CD4-positive, alpha-beta memory T cell (primary cell): ENCODE data around the gene CYP2S1. TPM values are rescaled to one million over a fixed set of nuclear protein-coding genes. Genes with fewer than 3 reads are reported as not detected.
A peak's percentile ranks its signal among the peaks of the same experiment; 100 is the strongest.
"Not testable (repeated sequence)": the region's sequence is repeated elsewhere in the genome, so short reads cannot be mapped to it uniquely, and the experiment has no call there.

Experiments
- CTCF ChIA-PET: fragments of 350-600 bp; sonication (Branson Sonifier 250); formaldehyde crosslinking; loops from one replicate; lab custom pipeline; 2021; ENCODE audit warnings: inconsistent platforms; ENCODE audit not compliant: partially characterized antibody; lab: Charles Lee
- POLR2A ChIA-PET: fragments of 350-600 bp; sonication (Branson Sonifier 250); formaldehyde crosslinking; loops from one replicate; lab custom pipeline; 2021; ENCODE audit not compliant: partially characterized antibody; lab: Charles Lee
- DNase-seq, 5 donors: peaks; one replicate each; pipeline versions ENCODE4 v3.0.0 to v3.0.0-alpha.2; 2020 to 2022; ENCODE audit warnings: mixed read lengths in 1 of 5
- H3K27ac ChIP-seq: one replicate; pipeline ENCODE4 v1.7.0; 2013; ENCODE audit warnings: low read depth, low read length
- H3K27me3 ChIP-seq: 2 replicates; pipeline ENCODE4 v1.7.0; 2013; ENCODE audit warnings: mild to moderate bottlenecking, low read length, moderate library complexity; ENCODE audit not compliant: insufficient read depth
- H3K36me3 ChIP-seq: 2 replicates; pipeline ENCODE4 v1.7.0; 2013; ENCODE audit warnings: mild to moderate bottlenecking, low read length, moderate library complexity; ENCODE audit not compliant: insufficient read depth
- H3K4me1 ChIP-seq: 2 replicates; pipeline ENCODE4 v1.7.0; 2013; ENCODE audit warnings: mild to moderate bottlenecking, low read length, moderate library complexity; ENCODE audit not compliant: insufficient read depth
- H3K4me3 ChIP-seq, 2 donors: one replicate each; pipeline ENCODE4 v1.7.0; 2013; ENCODE audit warnings: low read length in 2 of 2, mild to moderate bottlenecking in 1 of 2
- H3K9me3 ChIP-seq, 2 donors: one replicate each; pipeline ENCODE4 v1.7.0; 2013; ENCODE audit warnings: low read length in 2 of 2, control low read depth in 1 of 2; ENCODE audit not compliant: control insufficient read depth in 1 of 2
- H3K27ac Mint-ChIP-seq, 7 donors: one replicate each; pipeline ENCODE4 v1.8.0; 2020 to 2021; ENCODE audit warnings: mixed read lengths in 7 of 7, mild to moderate bottlenecking in 6 of 7, inconsistent platforms in 3 of 7, moderate library complexity in 3 of 7
- H3K27me3 Mint-ChIP-seq, 2 donors: one replicate each; pipeline ENCODE4 v1.8.0; 2020 to 2021; ENCODE audit warnings: mixed read lengths in 2 of 2
- H3K36me3 Mint-ChIP-seq, 2 donors: one replicate each; pipeline ENCODE4 v1.8.0; 2020 to 2021; ENCODE audit warnings: mixed read lengths in 2 of 2, inconsistent platforms in 1 of 2, mild to moderate bottlenecking in 1 of 2
- H3K4me1 Mint-ChIP-seq, 4 donors: one replicate each; pipeline ENCODE4 v1.8.0; 2020 to 2021; ENCODE audit warnings: mixed read lengths in 4 of 4, mild to moderate bottlenecking in 1 of 4
- H3K4me3 Mint-ChIP-seq, 8 donors: one replicate each; pipeline ENCODE4 v1.8.0; 2020 to 2021; ENCODE audit warnings: mixed read lengths in 8 of 8, mild to moderate bottlenecking in 7 of 8, moderate library complexity in 6 of 8, inconsistent platforms in 3 of 8
- H3K9me3 Mint-ChIP-seq, 8 donors: one replicate each; pipeline ENCODE4 v1.8.0; 2020 to 2021; ENCODE audit warnings: mixed read lengths in 8 of 8, mild to moderate bottlenecking in 5 of 8, inconsistent platforms in 3 of 8, moderate library complexity in 1 of 8
- intact Hi-C: fragments of 100-400 bp; cut with micrococcal nuclease; formaldehyde crosslinking; loops from one replicate; pipeline ENCODE4 v1.15.1; 2023
- polyA plus RNA-seq, 2 donors: library from polyadenylated mRNA; unstranded; fragments of 300-500 nt; fragmentation: Illumina TruSeq; gene quantifications; one replicate each; pipeline ENCODE4 v1.2.3, GENCODE V29; 2021
- total RNA-seq, 2 experiments: library from RNA; stranded (reverse); gene quantifications; one replicate each; pipeline ENCODE4 v1.2.3, GENCODE V29; 2021

Gene CYP2S1
- total and polyA plus RNA-seq, 4 experiments from 2014 or later, result 0.15 to 0.28 TPM; not detected in 2

- no peak overlapping the region for H3K27ac Mint-ChIP-seq
- H3K4me3 Mint-ChIP-seq, result no peak overlapping the region
- H3K36me3 ChIP-seq, result no peaks in the 10 kb centered on the region
- no peaks in the 10 kb centered on the region for H3K36me3 Mint-ChIP-seq
- H3K27me3 ChIP-seq, result no peaks in the 10 kb centered on the region
- no peak overlapping the region for H3K27ac ChIP-seq
- H3K9me3 Mint-ChIP-seq, result no peaks in the 10 kb centered on the region
- intact Hi-C loops, result no loop called here
- no peak overlapping the region for H3K4me3 ChIP-seq
- no peak for DNase-seq
- H3K9me3 ChIP-seq, result no peaks in the 10 kb centered on the region
- no peaks in the 10 kb centered on the region for H3K4me1 Mint-ChIP-seq
- ChIA-PET CTCF (interaction anchor here (1.1 kb wide), 1 partner anchor 17 kb away, joined by 3 read pairs; no protein-coding TSS in a partner anchor), POLR2A (no interaction called here)
- no peaks in the 10 kb centered on the region for H3K27me3 Mint-ChIP-seq
- H3K4me1 ChIP-seq, result no peaks in the 10 kb centered on the region
These were observed 31.1 kb upstream of the CYP2S1 start for GRCh38 chr19:41161903-41162302.

DNA sequence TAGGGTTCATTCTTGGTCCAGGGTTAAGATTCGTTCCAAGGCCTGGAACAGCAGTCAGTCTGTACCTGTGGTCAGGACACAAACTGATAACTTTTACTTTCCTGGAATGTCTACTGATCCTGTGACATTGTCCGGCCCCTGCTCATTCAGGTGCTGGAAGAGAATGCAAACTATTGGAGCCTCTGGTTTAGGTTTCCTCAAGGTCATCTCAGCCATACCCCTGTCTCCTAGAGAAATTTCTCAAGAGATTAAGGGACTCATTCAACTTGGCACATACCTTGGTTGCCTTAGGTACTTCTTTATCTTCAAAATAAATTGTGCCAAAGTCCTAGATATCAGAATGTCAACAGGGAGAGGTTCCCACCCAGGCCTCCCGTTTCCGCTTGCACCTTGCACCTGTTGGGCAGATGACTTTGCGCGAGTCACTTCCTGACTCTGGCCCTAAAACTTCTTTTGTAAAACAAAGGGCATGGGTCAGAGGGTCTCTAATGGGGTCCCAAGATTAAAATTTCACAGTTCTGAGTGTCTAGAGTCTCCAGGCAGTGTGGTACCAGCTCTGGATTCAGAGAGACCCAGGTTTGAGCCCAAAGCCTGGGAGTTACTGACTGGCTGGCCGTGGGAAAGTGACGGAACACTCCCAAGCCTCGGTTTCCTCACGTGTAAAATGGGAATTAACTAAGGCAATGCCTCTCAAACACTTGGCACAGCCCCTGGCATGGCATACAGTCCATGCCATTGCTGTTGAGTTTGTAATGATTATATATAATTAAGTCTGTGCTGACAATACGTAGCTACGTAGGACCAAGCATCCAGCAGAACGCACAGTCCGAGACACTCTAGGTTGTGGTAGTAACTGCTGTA, 25.8 kb upstream of the CYP2S1 start:
- ChIA-PET CTCF (no interaction called here), POLR2A (no interaction called here)
- no peak for DNase-seq
- intact Hi-C loops, result no loop called here
- H3K9me3 ChIP-seq, result no peaks in the 10 kb centered on the region
- H3K4me3 Mint-ChIP-seq, result no peak overlapping the region
- H3K27me3 ChIP-seq, result no peaks in the 10 kb centered on the region
- no peaks in the 10 kb centered on the region for H3K36me3 ChIP-seq
- H3K4me1 ChIP-seq, result no peaks in the 10 kb centered on the region
- no peaks in the 10 kb centered on the region for H3K9me3 Mint-ChIP-seq
- no peak overlapping the region for H3K4me3 ChIP-seq
- no peaks in the 10 kb centered on the region for H3K36me3 Mint-ChIP-seq
- H3K27ac Mint-ChIP-seq, result peak overlapping the region in 1 of 7 donors; percentile 4
- peaks cover 0 to 2% of the 10 kb centered on the region in 2 donors for H3K27me3 Mint-ChIP-seq
- no peak overlapping the region for H3K27ac ChIP-seq
- peaks cover 0 to 1% (median 0%) of the 10 kb centered on the region in 4 donors for H3K4me1 Mint-ChIP-seq

- intact Hi-C loops, result no loop called here
- no peaks in the 10 kb centered on the region for H3K9me3 ChIP-seq
- peak overlapping the region in 2 of 7 donors; percentile 9 to 32 for H3K27ac Mint-ChIP-seq
- H3K4me3 Mint-ChIP-seq, result no peak overlapping the region
- peaks cover 0 to 2% of the 10 kb centered on the region in 2 donors for H3K27me3 Mint-ChIP-seq
- ChIA-PET CTCF (interaction anchor here (0.7 to 0.8 kb wide), 2 partner anchors 32 to 398 kb away, joined by 3 read pairs; no protein-coding TSS in a partner anchor), POLR2A (no interaction called here)
- no peaks in the 10 kb centered on the region for H3K9me3 Mint-ChIP-seq
- no peaks in the 10 kb centered on the region for H3K27me3 ChIP-seq
- no peaks in the 10 kb centered on the region for H3K36me3 ChIP-seq
- DNase-seq, result no peak
- no peak overlapping the region for H3K27ac ChIP-seq
- H3K4me3 ChIP-seq, result no peak overlapping the region
- H3K4me1 ChIP-seq, result peaks cover 17% of the 10 kb centered on the region
- peaks cover 7 to 20% (median 10%) of the 10 kb centered on the region in 4 donors for H3K4me1 Mint-ChIP-seq
- H3K36me3 Mint-ChIP-seq, result no peaks in the 10 kb centered on the region
These were observed 20.5 kb upstream of the CYP2S1 start for GRCh38 chr19:41172297-41173164.

- no peak overlapping the region for H3K27ac ChIP-seq
- Mint-ChIP-seq H3K4me1 (peaks cover 6 to 20% (median 10%) of the 10 kb centered on the region in 4 donors), H3K4me3 (no peak overlapping the region), H3K27ac (peak overlapping the region in 2 of 7 donors; percentile 13 to 51), H3K36me3 (no peaks in the 10 kb centered on the region), H3K27me3 (no peaks in the 10 kb centered on the region), H3K9me3 (no peaks in the 10 kb centered on the region)
- POLR2A ChIA-PET, result no interaction called here
- DNase-seq, result no peak
- CTCF ChIA-PET, result no interaction called here
- H3K36me3 ChIP-seq, result no peaks in the 10 kb centered on the region
- no peaks in the 10 kb centered on the region for H3K9me3 ChIP-seq
- no peaks in the 10 kb centered on the region for H3K27me3 ChIP-seq
- peaks cover 17% of the 10 kb centered on the region for H3K4me1 ChIP-seq
- intact Hi-C loops, result no loop called here
- no peak overlapping the region for H3K4me3 ChIP-seq
These were observed 18.6 kb upstream of the CYP2S1 start for GRCh38 chr19:41174297-41174928.

DNA sequence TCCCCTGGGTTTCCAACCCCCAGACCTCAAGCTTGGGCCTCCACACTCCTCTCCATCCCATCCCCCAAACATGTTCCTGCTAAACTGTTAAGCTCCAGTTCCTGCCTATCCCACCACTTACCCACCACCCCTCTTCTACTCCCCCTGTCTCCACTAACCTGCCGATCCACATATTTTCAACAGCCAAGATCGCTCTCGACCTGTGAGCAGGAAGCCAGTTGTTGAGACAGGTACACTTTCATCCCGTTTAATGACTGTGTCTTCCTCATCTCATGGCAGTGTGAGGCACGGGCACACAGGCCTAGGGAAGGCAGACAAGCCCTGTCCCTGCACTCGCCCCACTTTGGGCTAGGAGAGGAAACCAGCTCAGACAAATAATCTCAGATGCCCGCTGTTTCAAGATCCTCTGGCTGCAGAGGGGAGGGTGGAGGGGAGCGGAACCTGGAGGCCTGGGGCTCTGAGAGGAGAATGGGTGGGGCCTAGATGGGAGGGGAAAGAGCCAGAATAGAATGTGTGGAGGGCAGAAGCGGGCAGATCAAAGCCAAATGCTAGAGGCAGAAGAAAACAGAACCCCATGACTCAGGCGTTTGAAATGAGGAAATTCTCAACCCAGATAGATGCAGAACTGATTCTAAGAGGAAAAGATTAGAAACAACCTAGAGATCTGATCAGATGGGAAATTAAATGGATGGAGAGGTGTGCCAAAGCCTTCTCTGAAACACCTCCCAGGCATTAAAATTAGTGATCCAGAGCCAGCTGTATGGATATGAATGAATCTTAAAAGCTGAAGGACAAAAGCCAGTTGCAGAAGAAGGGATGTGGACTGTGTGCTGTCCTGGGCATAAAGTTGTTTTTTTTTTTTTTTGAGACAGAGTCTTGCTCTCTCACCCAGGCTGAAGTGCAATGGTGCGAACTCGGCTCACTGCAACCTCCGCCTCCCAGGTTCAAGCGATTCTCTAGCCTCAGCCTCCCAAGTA, 16.9 kb upstream of the CYP2S1 start:
- DNase-seq, result peak in 4 of 5 donors; percentile 23 to 45 (median 36)
- Mint-ChIP-seq H3K9me3 (no peaks in the 10 kb centered on the region), H3K4me1 (peaks cover 6 to 20% (median 10%) of the 10 kb centered on the region in 4 donors), H3K27me3 (no peaks in the 10 kb centered on the region), H3K4me3 (peak overlapping the region in 6 of 8 donors; percentile 31 to 68 (median 45)), H3K27ac (peak overlapping the region; percentile 28 to 87 (median 62)), H3K36me3 (no peaks in the 10 kb centered on the region)
- Histone ChIP-seq H3K27ac (no peak overlapping the region), H3K4me3 (no peak overlapping the region), H3K4me1 (peaks cover 17% of the 10 kb centered on the region), H3K27me3 (no peaks in the 10 kb centered on the region), H3K36me3 (no peaks in the 10 kb centered on the region), H3K9me3 (no peaks in the 10 kb centered on the region)
- intact Hi-C loops, result no loop called here
- POLR2A ChIA-PET, result interaction anchor here (1.6 kb wide), 1 partner anchor 87 kb away, joined by 6 read pairs; the partner anchor contains the start of gene HNRNPUL1
- CTCF ChIA-PET, result interaction anchor here (1.0 to 1.1 kb wide), 2 partner anchors 10 to 541 kb away, joined by 3 read pairs; no protein-coding TSS in a partner anchor

GRCh38 chr19:41180173-41180572, 12.8 kb upstream of the CYP2S1 start:
- H3K36me3 ChIP-seq, H3K27ac ChIP-seq, H3K36me3 Mint-ChIP-seq, H3K9me3 ChIP-seq, DNase-seq, H3K4me3 Mint-ChIP-seq, H3K27me3 ChIP-seq, H3K27ac Mint-ChIP-seq, H3K9me3 Mint-ChIP-seq, CTCF ChIA-PET, POLR2A ChIA-PET, H3K4me3 ChIP-seq, intact Hi-C loops, H3K27me3 Mint-ChIP-seq: not testable (repeated sequence)
- H3K4me1 ChIP-seq, result peaks cover 17% of the 10 kb centered on the region
- peaks cover 6 to 18% (median 9%) of the 10 kb centered on the region in 4 donors for H3K4me1 Mint-ChIP-seq
